Measurements from ENCODE around the gene LEP.

The LEP gene

DNA sequence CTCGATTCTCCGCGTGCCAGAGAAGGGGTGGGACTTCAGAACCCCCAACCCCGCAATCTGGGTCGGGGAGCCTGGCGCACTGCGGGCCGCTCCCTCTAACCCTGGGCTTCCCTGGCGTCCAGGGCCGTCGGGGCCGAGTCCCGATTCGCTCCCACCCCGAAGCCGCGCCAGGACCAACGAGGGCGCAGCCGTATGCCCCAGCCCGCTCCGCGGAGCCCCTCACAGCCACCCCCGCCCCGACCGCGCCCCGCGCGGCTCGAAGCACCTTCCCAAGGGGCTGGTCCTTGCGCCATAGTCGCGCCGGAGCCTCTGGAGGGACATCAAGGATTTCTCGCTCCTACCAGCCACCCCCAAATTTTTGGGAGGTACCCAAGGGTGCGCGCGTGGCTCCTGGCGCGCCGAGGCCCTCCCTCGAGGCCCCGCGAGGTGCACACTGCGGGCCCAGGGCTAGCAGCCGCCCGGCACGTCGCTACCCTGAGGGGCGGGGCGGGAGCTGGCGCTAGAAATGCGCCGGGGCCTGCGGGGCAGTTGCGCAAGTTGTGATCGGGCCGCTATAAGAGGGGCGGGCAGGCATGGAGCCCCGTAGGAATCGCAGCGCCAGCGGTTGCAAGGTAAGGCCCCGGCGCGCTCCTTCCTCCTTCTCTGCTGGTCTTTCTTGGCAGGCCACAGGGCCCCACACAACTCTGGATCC lies at the start of gene LEP:
Gene LEP, plus strand, starts transcription at position 583 of the 691 bp plus-strand sequence. CDS start 10,741 bp downstream, outside the sequence.
- no peak for DNase-seq (ENCODE audit: low read depth)

GRCh38 chr7:128192497-128193142 lies 48.5 kb upstream of the LEP start:
- no peak for DNase-seq (ENCODE audit: low read depth)

DNA sequence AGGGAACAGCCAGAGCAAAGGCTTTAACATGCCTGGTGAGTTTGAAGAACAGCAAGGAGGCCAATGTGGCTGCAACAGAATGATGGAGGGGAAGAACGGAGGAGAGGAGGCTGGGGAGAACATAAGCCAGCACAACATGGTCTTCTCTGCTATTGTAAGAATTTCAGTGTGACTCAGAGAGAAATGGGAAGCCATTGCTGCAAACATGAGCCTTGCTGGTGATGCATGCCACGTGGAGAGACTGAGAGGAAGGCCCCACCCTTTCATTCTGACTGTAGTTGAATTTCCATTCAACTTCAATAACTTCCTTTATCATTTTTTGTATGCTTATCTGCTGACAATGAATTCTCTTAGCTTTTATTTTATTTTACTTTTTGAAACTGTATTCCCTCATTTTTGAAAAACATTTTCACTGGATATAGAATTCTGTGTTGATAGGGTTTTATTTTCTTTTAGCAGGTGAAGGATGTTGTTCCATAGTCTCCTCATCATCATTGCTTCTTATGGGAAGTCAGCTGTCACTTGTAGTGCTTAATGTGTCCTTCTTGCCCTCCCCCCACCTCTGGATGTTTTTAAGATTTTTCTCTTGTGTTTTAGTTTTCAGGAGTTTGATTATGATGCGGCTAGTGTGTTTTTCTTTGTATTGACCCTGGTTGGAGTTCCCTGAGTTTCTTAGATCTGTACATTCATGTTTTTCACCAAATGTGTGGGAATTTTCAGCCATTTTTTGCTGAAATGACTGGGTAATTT lies 46.4 kb upstream of the LEP start:
- DNase-seq (ENCODE audit: low read depth) = no peak

DNA sequence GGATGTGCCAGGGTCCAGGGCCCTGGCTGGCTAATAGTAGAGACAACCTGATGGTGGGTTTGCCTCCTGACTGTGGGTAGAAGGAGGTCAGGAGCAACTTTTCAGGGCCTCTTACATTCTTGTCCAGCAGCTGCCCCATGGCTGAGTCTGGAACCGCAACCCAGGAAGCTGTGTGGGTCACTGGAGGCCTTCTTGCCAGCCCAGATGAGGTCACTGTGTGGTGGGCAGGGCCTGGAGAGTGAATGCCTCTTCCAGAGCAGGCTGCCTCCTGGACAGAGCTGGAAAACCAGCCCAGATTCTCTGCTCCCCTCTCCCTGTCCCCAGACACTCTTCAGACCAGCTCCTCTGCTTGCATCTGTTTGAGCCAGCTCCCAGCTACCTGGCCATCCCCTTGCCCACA lies 43.5 kb upstream of the LEP start:
- DNase-seq (ENCODE audit: low read depth) = no peak

GRCh38 chr7:128197989-128198580 lies 43.0 kb upstream of the LEP start:
- DNase-seq (ENCODE audit: low read depth) = no peak

DNA sequence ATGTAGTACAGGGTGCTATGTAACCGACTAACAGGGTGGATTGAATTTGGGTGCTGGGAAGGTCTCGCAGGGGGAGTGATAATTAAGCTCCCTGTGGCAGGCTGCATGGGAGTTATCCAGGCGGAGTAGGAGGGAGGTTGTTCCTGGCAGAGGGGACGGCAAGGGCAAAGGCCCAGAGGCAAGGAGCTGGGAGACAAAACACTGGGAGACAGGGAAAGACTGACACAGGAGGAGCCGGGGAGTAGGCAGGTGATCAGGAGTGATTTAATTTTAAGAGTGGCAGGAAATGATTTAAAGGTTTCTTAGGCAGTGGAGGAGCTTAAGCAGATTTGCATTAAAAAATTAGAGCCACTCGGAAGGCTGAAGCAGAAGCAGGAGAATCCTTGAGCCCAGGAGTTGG lies 40.7 kb upstream of the LEP start:
- no peak for DNase-seq (ENCODE audit: low read depth)

GRCh38 chr7:128201067-128201689 lies 39.9 kb upstream of the LEP start:
- DNase-seq (ENCODE audit: low read depth) = no peak

- no peak for DNase-seq (ENCODE audit: low read depth)
Observed at GRCh38 chr7:128201690-128202085, 39.4 kb upstream of the LEP start.

DNA sequence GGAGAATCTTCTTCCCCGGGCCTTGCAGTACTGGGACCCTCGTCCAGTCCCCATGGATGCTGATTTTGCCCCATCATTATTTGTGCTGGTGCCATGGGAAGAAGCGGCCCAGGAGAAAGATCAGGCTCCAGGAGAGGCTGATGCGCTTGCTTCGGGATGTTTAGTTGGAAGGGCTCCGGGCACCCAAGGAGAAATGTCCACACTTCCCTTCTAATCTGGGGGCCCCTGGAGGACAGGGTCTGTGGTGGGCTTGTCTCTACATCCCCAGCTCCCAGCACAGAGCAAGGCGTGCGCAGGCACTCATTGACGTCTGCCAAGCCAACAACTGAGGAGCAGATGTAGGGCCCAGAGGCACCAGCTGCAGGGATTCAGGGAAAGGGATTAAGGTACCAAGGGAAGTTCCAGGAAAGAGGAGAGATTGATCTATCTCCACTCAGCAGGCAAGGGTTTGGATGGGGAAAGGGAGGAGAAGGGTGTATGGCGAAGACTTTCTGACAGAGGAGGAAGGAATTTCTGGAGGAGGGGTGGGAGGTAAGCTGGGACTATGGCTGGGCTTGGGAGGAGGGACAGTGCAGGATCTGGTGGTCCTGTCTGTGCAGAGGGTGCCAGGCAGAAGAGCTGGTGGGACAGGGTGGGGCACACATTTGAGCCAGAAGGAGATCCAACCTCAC lies 38.7 kb upstream of the LEP start:
- DNase-seq (ENCODE audit: low read depth) = no peak

GRCh38 chr7:128203047-128203491 lies 38.0 kb upstream of the LEP start:
- DNase-seq (ENCODE audit: low read depth) = no peak

DNA sequence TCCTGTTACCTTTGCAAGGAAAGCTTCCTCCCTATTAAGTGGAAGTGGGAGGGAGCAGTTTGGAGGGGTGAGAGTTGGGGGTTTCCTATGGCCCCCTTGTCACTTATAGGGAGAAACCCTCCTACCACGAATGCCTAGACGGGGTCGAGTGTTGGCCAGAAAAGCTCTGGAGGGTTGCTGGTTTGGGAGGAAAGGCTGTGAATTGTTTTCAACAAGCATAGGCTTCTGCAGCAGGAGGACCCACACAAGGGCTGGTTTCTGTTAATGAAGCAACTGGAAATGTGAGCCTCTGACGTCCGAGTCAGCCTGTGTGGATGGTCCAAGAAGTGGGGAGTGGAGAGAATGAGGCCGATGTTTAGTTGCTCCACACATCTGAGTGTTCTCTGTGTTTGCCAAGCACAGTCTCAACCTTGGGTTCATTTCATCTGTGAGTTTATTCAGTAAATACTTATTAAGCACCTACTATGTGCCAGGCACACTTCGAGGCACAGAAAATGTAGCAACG lies 37.3 kb upstream of the LEP start:
- peak; percentile 33 for DNase-seq (ENCODE audit: low read depth)

DNA sequence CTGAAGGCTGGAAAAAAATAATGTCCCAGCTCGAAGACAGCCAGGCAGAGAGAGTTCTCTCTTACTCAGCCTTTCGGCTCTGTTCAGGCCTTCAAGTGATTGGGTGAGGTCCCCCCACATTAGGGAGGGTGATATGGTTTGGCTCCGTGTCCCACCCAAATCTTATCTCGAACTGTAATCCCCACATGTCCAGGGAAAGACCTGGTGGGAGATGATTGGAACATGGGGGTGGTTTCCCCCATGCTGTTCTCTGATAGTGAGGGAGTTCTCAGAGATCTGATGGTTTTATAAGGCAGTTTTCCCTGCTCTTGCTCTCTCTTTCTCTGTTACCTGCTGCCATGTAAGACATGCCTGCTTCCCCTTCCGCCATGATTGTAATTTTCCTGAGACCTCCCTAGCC lies 36.6 kb upstream of the LEP start:
- no peak for DNase-seq (ENCODE audit: low read depth)

GRCh38 chr7:128205068-128205467 lies 36.0 kb upstream of the LEP start:
- no peak for DNase-seq (ENCODE audit: low read depth)

- no peak for DNase-seq (ENCODE audit: low read depth)
Observed at GRCh38 chr7:128206017-128206746, 34.9 kb upstream of the LEP start.

- DNase-seq (ENCODE audit: low read depth) = no peak
Observed at GRCh38 chr7:128206747-128207500, 34.2 kb upstream of the LEP start.

DNA sequence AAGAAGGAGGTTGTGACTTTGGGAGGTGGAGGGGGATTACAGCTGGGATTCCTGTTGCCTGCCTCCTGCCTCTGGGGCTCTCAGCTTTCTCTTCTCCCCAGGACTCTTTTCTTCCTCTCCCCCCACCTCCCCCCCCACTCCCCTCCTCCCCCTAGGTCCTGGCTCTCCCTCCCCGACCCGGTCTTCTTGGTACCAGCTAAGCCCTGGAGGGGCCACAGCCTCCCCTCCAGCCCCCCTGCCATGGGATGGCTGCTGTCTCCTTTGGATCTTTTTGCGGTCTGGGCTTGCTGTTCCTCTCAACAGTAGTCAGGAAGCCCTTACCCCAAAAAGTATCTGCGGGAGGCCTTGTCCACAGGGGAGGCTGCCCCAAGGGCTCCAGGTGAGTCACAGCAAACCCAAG lies 33.5 kb upstream of the LEP start:
- no peak for DNase-seq (ENCODE audit: low read depth)

DNA sequence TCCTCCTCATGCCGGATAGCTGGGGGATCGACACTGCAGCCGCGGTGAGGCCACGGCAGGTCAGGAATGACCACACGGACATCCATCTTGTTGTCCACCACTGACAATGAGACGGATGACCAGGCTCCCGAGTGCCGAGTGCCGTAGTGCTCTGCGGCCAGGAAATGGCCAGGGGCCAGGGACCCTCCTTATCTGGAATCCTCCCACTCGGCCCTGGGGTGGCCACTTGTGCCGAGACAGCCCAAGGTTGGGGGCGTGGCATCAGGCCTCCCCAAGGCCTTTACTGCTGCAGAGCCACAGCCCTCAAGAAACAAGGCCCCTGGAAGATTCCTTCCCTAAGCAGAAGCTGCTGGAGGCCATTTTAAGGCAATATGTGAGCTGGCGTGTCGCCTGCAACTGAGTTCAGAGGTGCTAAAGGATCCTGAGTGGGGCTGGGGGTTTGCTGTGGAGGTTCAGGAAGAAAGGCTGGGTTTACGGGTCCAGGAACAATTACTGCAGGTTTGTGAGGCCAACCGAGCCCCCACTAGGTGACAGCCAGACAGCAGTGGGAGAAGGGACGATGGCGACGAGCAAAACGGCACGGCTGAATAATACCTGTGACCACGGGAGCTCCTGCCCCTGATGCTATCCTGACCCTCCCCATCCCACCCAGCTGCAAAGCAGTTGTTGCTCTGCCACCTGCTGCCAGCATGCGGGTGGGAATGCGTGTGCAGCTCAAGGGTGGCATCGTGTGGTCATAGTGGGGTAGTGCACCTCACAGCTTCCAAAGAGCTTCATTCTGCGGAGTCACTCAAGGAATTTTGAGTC lies 31.6 kb upstream of the LEP start:
- peak; percentile 68 for DNase-seq (ENCODE audit: low read depth)

DNA sequence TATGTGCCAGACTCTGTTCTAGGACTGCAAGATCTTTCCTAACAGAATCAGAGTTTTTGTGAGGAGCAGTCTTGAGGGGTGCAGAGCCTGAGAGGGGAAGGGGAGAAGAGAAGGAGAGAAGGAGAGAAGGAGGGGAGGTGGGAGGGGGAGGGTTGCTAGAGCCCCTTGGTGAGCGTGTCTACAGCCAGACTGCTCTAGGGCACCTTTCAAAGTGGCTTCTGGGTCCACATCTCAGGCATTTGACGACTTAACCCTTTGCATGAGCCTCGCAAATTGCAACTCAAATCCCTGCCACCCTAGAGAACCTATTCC lies 31.1 kb upstream of the LEP start:
- no peak for DNase-seq (ENCODE audit: low read depth)

Data from iris pigment epithelial cell (primary cell).